Ureter (tissue), 1 donor: ENCODE results near the gene BZW1. TPM values are rescaled to one million over a fixed set of nuclear protein-coding genes. Genes with fewer than 3 reads are reported as not detected.

Experiments used
- total RNA-seq: library from RNA; stranded (reverse); gene quantifications from one replicate; pipeline ENCODE4 v1.2.4, GENCODE V29; 2023
- donor health status: DM: yes; HTN: yes; CAD: no.

The BZW1 gene
- total RNA-seq, 1 donor from 2014 or later, result 242 TPM

Other genes with a start within 250 kb of the BZW1 start
- gene AOX1, start 225.9 kb upstream of the BZW1 start, total RNA-seq, result 56.6 TPM
- gene CLK1, start 52.7 kb downstream of the BZW1 start, total RNA-seq, result 116 TPM
- 30.8 TPM for gene PPIL3, start 77.2 kb downstream of the BZW1 start, total RNA-seq
- 30.8 TPM for gene NIF3L1, start 77.5 kb downstream of the BZW1 start, total RNA-seq
- 44.9 TPM for gene ORC2, start 151.8 kb downstream of the BZW1 start, total RNA-seq